GM12892 (cell line): ENCODE measurements around the gene OR6Q1.

Experiments used
- DNase-seq: peaks from one replicate; pipeline ENCODE4 v3.0.0; 2011; ENCODE audit not compliant: insufficient read length
- FAIRE-seq: peaks from 2 replicates; lab custom pipeline; 2011; peaks lifted over from hg19 to GRCh38; lab: Jason Lieb, UNC
- POLR2A ChIP-seq: IDR thresholded peaks from 2 replicates; pipeline ENCODE4 v1.6.1; 2011; ENCODE audit warnings: low read depth, low read length, control low read depth
- POLR2AphosphoS5 ChIP-seq: IDR thresholded peaks from 2 replicates; pipeline ENCODE4 v1.6.1; 2011; ENCODE audit warnings: low read depth, low read length, control low read depth
- TAF1 ChIP-seq: IDR thresholded peaks from 2 replicates; pipeline ENCODE4 v1.6.1; 2011; ENCODE audit warnings: low read depth, mild to moderate bottlenecking, control low read depth, low read length, borderline replicate concordance

OR6Q1 gene

DNA sequence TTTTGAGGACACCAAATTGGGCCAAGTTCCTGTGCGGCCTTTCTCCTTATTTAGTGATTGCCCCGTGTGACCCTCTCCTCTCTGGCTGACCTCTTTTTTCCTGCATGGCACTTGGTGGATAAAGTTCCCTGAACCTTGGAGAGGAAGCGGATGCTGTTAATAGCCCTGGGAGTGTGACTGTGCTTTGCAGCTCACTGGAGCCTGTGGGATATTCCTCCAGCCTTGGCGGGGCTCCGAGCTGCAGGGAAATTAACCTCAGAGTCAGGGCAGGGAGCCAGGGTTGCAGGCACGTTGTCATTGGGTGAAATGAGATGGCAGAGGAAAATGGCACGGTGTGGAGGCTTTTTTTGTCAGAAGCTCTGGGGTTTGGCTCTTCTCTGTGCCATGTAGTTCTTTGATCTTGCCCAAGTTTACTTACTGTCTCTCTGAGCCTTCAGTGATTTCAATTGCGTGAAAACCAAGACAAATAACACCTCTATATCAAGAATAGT lies 6.1 kb upstream of the OR6Q1 start:
- FAIRE-seq (no peak), DNase-seq (no peak)
- TF ChIP-seq POLR2A: no peak
- TF ChIP-seq TAF1: no peak
- TF ChIP-seq POLR2AphosphoS5: no peak

DNA sequence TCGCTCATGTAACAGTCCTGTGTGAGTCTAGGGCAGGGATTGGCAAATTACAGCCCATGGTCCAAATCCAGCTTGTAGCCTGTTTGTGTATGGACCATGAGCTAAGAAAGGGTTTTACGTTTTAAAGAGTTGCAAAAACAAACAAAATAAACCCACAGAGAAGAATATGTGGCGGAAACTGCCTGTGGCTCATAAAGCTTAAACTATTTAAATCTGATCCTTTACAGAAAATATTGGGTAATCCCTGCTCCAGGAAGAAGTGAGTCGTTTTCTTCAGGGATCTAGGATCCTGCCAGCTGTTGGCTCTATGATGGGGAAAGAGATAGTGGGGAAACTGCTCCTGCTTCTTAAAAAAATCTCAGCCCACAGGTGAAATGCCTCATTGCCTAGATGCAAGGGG lies 3.4 kb upstream of the OR6Q1 start:
- no peak for TF ChIP-seq POLR2AphosphoS5
- no peak for TF ChIP-seq POLR2A
- no peak for TF ChIP-seq TAF1
- no peak for DNase-seq
- FAIRE-seq: no peak

DNA sequence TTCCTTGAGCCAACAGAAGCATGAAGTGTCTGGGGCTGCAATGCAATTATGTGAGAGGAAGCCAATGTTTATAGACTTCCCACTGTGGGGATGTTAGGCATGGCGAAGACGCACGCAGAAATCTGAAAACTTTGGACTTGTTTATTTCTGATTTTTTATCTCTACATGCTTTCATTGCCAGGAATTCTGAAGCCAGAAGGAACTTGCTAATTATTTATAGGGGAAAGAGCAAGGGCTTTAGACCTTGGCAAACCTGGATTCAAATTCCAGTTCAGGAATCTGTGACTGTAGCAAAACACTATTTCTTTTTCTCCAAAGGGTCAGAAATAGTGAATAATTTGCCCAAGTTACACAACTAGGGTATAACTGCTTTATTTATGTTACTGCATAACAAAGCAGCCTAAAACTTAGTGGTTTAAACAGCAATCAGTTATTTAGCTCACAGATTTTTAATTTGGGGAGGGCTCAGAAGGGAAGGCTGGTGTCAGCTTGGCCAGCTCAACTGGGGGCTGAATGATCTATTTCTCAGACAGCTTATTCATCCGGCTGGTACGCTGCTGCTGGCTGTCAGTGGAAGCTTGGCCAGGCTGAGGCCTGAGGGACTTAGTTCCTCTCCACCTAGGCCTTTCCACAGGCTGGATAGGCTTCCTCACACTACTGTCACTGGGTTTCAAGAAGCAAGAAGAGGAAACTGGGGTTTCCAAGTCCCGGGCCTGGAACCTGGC lies 1.9 kb upstream of the OR6Q1 start:
- TF ChIP-seq TAF1 (no peak), POLR2A (no peak), POLR2AphosphoS5 (no peak)
- no peak for FAIRE-seq
- no peak for DNase-seq

DNA sequence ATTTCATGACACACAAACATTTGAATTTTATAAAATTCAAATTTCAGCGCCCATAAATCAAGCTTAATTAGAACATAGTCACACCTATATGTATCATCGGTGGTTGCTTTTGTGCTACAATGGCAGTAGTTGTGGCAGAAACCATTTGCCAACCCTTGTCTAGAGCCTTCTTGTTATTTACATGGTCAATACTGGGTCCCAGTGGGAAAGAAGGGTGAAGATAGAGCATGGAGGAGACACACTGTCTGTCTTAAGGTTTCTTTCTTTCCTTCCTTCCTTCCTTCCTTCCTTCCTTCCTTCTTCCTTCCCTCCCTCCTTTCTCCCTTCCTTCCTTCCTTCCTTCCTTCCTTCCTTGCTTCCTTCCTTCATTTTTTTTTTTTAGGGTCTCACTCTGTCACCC lies 3.7 kb downstream of the OR6Q1 start:
- FAIRE-seq (no peak), DNase-seq (no peak)
- no peak for TF ChIP-seq TAF1
- TF ChIP-seq POLR2A: no peak
- TF ChIP-seq POLR2AphosphoS5: no peak

DNA sequence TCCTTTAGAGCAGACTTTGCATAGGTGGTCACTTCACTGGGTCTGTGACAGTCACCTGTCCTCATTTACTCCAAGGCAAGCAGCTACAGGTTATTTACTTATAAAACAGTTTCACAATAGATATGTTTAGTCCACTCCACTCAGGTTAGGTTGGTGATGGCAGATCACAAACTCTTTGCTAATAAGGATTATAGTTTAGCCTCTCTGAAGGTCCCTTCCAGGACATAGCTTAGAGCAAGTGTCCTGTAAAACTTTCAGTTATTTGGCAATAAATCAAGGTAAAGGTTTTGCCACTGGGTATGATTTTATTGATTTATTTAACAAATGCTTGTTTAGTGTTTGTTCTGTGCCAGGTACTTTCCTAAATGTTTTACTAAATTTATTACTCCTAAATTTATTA lies 8.8 kb downstream of the OR6Q1 start:
- DNase-seq (no peak), FAIRE-seq (no peak)
- TF ChIP-seq POLR2AphosphoS5 (no peak), TAF1 (no peak), POLR2A (no peak)

DNA sequence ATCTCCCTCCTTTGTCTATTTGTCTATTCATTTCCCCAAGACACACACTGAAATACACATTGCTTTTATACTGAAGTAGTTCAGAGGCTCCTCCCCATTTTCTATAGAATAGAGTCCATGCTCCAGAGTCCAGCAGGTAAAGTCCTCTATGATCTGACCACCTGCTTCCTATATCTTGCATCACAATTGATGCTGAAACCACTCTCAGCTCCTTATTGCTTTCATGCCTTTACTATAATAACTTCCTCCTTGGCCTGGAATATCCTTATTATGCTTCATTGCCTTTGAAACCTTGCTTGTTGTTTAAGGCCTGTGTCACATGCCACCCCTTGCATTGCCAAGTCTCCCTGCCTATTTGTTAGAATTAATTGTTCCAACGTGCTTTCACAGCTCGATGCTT lies 12.6 kb downstream of the OR6Q1 start:
- FAIRE-seq (no peak), DNase-seq (no peak)
- no peak for TF ChIP-seq POLR2AphosphoS5
- TF ChIP-seq POLR2A: no peak
- TF ChIP-seq TAF1: no peak

DNA sequence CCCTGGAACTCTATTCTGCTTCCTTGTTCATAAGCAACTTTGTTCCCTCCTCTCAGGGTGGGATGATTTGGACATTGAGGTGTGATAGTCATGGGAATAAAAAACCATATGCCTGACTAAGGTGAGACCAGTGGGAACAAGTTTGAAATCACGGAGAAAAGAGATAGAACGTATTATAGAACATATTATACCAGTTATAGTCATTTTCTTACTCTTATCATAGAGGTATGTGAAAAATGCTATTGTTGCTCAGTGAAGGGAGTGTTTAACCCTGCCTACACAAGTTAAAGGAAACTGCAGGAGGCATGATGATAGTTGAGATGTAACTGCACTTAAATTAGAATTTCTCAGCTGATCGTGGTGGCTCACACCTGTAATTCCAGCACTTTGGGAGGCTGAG lies 15.5 kb downstream of the OR6Q1 start:
- DNase-seq: no peak
- TF ChIP-seq TAF1: no peak
- TF ChIP-seq POLR2A: no peak
- no peak for TF ChIP-seq POLR2AphosphoS5
- FAIRE-seq: no peak

DNA sequence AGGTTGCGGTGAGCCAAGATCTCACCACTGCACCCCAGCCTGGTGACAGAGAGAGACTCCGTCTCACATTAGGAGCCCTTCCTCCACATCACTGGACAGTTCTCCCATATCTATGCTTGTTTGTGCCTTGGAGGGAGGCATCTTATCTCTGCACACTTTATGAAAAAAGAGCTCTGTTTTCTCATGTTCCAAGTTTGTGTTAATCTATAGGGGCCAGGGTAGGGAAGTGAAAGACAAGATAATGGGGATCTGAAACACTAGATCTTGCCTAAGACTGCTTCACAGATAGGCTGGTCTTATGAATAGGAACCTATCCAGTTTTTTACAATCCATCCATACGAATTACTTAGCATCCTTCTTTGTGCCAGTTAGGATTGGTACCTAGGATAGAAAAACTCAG lies 17.1 kb downstream of the OR6Q1 start:
- FAIRE-seq: peak; percentile 9

DNA sequence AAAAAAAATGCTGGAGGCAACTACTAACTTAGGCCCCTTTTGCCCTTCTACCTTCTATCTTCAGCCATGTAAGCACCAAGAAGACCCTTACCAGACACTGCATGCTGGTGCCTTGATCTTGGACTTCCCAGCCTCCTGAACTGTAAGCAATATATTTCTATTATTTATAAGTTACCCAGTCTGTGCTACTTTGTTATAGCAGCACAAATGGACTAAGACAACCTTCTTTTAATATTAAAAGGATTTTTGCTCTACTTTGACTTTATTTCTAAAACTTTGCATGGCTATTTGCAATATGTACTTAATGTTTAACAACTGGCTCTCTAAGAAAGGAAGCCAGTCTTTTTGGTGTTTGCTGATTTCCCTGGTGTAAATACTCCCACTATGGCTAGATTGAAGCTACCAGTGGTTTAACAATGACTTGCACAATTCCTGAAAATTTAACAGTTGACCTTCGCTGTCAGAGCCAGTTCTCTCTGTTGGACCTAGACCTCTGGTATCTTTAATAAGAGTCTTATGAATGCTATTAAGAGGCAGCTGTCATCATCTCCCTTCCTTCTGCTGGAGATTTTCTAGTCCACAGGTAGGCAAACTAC lies 25.2 kb downstream of the OR6Q1 start:
- DNase-seq (no peak), FAIRE-seq (no peak)
- TF ChIP-seq POLR2AphosphoS5 (no peak), POLR2A (no peak), TAF1 (no peak)

More for the DNA sequence above, 17.1 kb downstream of the OR6Q1 start:
- TF ChIP-seq TAF1: no peak
- TF ChIP-seq POLR2A: no peak
- TF ChIP-seq POLR2AphosphoS5: no peak
- DNase-seq: no peak

DNA sequence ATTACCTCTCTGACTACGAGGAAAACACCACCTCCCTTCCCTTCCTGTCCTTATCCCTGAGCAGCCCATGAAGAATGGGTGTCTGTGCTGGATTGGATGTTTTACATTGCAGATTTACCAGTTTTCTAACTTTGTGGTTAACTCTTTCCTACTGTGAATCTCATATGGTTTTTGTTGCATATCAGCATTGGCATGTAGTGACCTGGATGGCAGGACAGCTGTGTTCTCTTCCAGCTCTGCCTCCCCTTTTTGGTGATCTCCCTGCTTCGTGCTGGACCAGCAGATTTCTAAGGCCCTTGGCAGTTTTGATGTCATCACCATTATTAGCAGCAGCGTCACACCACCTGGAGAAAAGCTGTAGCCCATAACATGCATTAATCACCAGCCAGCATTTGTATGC lies 26.7 kb downstream of the OR6Q1 start:
- DNase-seq (no peak), FAIRE-seq (no peak)
- TF ChIP-seq POLR2AphosphoS5: no peak
- no peak for TF ChIP-seq TAF1
- TF ChIP-seq POLR2A: no peak

DNA sequence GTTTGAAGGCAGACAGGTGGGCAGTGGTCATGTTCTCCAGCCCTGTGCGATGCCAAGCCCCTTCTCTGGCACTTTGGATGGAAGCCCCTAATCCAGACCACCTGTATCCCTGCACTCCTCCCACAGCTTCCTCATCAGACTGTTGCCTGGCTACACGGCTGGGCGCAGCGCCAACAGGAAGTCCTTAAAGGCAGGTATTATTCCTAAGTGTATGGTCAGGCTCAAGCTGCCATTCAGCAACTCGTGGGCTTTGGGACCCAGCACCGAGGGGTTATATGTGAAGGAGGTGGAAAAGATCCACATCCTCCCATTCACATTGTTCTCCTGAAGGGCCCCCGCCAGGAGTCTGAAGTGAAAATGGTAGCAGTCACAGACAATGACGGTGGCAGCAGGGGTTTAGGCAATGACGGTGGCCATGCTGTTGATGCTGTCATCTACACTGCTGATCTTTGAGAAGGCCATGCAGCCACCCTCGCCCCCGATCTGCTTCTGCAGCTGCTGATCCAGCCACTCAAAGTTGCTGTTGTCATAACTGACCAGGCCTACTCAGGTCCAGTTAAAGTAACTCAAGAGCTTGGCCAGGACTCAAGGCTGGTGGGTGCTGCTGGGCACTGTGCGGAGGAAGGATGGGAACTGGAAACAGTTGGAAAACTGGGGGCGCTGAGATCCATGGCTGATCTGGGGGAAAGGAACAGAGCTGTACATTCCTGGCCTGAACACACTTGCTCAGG lies 27.7 kb downstream of the OR6Q1 start:
- FAIRE-seq: peak; percentile 9

More for the DNA sequence above, 27.7 kb downstream of the OR6Q1 start:
- DNase-seq: no peak
- no peak for TF ChIP-seq TAF1
- TF ChIP-seq POLR2A: no peak
- TF ChIP-seq POLR2AphosphoS5: no peak
